GM20000 (cell line): ENCODE results near the gene HIVEP3.

Source experiments
- DNase-seq: peaks from one replicate; pipeline ENCODE4 v3.0.0; 2012; ENCODE audit warnings: low spot score
- TF ChIP-seq, protein P1 (sequence below): IDR thresholded peaks from 2 replicates; pipeline ENCODE4 v1.5.1; 2012; ENCODE audit warnings: mild to moderate bottlenecking, control low read depth; ENCODE audit errors: extremely low read depth, missing control alignments

HIVEP3 gene

DNA sequence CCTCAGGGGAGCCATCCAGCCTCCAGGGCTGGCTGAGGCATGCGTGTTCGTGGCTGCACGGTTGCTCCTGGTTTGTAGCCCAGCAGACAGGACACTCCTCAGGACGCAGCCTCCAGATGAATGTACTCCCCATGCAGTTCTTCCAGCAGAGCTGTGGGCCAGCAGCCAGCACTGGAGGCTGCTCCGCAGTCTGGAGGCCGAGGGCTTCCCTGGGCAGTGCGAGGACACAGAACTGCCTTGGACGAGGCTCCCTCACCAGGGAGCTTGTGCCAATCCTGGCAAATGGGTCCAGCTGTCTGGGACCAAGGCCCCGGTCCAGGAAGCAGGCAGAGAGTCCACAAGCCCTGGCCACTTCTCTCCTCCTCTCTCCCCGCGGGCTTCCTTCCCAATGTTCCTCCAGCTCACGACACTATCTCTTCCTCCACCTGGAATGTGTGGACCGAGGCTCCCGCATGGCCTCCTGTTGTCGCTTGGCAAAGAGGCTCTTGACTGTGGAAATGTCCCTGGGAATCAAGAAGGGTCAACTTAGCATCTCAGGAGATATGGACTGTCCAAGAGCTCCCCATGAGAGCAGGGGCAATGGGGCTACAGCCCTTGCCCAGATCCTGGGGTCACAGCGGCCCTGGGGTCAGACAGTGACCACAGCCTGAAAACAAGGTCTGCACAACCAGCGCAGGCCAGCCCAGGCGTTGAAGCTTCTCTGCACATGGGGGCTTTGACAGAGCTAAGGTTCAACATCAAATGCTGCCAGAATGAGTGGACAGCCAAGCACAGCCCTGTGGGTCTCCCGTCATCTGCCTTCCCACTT, 439.5 kb downstream of the HIVEP3 start:
- TF ChIP-seq, protein P1, sequence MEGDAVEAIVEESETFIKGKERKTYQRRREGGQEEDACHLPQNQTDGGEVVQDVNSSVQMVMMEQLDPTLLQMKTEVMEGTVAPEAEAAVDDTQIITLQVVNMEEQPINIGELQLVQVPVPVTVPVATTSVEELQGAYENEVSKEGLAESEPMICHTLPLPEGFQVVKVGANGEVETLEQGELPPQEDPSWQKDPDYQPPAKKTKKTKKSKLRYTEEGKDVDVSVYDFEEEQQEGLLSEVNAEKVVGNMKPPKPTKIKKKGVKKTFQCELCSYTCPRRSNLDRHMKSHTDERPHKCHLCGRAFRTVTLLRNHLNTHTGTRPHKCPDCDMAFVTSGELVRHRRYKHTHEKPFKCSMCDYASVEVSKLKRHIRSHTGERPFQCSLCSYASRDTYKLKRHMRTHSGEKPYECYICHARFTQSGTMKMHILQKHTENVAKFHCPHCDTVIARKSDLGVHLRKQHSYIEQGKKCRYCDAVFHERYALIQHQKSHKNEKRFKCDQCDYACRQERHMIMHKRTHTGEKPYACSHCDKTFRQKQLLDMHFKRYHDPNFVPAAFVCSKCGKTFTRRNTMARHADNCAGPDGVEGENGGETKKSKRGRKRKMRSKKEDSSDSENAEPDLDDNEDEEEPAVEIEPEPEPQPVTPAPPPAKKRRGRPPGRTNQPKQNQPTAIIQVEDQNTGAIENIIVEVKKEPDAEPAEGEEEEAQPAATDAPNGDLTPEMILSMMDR: no peak
- no peak for DNase-seq

DNA sequence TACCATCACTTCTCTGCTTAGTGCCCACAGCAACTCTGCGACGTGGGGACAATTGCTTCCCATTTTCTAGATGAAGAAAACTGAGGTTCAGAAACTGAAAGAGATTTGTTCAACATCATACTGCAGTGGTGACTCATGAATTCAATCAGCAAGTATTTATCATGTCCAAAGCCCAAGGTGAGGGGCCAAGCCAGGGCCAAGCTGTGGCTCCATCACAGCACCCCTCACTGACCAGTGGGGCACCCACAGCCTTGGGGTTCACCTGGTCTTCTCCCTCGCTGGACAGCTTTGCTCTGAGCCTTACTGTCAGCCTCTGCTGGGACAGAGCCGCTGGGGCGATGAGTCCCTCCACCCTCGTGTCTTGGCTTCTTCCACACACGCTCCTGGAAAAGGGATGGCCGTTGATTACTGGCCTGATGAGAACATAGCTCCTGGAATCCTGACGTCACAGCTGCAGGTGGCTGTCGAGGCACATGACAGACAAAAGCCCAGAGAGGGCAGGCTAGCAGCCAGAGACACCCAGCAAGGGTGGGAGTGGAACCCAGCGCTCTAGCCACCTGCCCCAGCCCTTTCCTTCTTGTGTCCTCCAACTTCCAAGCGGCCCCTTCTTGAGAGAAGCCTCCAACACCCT, 440.5 kb downstream of the HIVEP3 start:
- DNase-seq: no peak
- TF ChIP-seq, protein P1: no peak

DNA sequence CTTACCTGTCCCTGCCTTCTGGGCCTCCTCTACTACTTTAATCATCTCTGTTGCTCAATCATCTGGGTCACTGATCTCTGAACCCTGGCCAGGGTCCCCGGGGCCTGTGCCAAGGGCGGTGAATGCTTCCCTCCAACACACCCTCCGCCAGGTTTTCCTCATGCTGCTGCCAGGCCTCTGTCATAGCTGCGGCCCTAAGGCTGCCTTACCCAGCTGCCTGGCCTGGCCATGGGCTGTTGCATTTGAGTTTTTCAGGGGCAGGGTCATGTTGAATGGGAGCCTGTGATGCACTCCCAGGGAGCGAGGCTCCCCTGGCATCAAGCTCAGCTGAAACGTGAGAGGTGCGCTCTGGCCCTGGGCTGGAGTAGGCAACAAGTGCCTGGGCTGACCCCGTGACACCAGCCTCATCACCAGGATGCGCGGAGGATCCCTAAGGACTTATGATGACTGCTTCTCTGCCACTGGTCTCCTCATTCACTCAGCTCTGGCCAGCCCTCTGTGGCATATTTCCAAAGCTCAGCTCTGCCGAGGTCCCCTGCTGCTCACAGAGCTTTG, 441.8 kb downstream of the HIVEP3 start:
- TF ChIP-seq, protein P1: no peak
- DNase-seq: no peak

DNA sequence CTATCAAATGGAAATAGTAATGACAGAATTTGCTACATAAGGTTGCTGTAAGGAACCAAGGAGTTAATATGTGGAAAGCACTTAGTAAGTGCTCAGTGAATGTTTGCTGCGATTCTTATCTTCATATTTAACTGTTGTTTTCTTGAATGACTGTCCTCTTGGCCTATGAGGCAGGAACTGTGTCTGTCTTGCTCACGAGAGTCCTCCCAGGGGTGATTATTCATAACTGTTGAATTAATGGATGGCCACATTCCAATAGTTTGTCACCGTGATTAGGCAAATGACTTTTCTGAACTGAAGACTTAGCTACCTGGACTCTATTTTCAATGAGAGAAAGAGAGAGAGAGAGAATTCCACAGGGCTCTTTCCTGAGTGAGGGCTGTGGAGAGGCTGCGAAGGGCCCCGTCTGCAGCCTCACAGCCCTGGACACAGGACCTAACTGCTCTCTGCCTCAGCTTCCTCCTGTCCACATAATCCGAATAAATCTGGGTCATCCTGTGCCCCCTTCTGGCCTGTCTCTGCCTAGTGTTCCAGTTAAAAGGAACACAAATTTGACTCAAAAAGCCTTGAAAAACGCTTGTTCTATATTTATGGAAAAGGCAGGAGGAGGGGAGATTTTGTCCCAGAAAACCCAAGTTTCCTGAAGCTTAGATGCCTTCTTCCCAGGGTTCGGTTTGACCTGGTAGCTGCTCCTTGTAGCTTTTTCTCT, 442.7 kb downstream of the HIVEP3 start:
- TF ChIP-seq, protein P1: no peak
- no peak for DNase-seq

DNA sequence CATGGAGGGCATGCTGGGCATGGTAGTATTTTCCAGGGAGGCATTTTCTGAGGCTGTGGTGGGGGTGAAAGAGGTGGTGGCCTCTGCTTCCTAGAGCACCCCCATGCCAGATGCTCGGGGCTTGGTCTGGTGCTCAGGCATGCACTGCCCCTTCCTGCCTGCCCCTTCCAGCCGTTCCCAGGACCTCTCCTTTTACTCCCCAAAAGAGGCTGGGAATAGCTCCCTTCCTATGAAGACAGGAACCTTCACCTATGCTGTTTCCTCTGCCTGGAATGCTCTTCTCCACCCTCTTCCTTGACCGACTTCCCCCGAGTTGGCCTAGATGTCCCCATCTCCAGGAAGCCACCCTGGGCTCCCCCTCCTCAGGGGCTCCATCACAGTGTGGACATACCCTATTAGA, 443.4 kb downstream of the HIVEP3 start:
- no peak for DNase-seq
- TF ChIP-seq, protein P1: no peak

DNA sequence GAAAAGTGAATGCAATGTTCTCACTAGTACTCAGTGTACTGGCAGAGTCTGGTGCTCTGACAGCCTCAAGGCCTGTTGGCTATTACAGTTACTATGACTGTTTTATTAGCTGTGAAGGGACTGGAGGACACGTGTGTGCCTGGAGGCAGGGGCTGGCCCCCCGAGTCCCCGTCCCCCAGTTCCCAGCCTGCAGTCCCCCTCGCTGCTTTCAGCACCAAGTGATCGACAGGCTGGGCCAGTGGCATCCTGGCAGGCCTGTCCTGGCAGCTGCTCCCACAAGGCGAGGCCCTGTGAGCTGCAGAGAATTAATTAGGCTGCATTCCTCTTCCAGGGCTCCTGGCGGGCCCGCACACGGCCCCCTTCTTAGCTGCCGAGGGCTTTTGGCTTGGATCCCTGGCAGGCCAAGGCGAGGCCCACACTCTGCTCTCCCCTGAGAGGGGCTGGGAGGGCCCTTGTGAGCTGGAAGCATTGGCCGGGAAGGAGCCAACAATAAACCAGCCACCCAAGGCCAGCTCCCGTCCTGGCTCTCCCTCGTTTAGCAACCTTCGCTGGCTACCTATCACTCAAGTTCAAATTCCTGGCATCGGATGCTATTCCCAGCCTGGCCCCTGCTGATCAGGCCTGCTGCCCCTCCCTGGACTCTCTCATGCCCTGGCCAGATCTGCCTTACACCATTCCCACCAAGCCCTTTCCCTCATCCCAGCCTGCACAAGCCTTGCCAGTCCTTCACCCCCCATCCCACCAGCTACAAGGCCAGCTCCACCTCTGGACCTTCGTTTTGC, 444.0 kb downstream of the HIVEP3 start:
- DNase-seq: no peak
- TF ChIP-seq, protein P1: no peak
